Mucosa of gallbladder (tissue), 1 donor: Measurements from ENCODE around the gene MYO10. TPM values are rescaled to one million over a fixed set of nuclear protein-coding genes. Genes with fewer than 3 reads are reported as not detected.
"Not testable (repeated sequence)": the region's sequence is repeated elsewhere in the genome, so short reads cannot be mapped to it uniquely, and the experiment has no call there.

ENCODE experiments used
- DNase-seq: peaks from one replicate; pipeline ENCODE4 v3.0.0-alpha.2; 2020; ENCODE audit warnings: low spot score
- total RNA-seq: library from RNA; stranded (reverse); gene quantifications from one replicate; pipeline ENCODE4 v1.2.1, GENCODE V29; 2021
- donor health status: DM: no; HTN: no; CAD: no.

Gene MYO10
- total RNA-seq, 1 donor from 2014 or later: 16.2 TPM

- DNase-seq: no peak
Observed at GRCh38 chr5:16784088-16784487, 152.0 kb downstream of the MYO10 start.

GRCh38 chr5:16781828-16782626 is 154.1 kb downstream of the MYO10 start:
- DNase-seq: no peak

GRCh38 chr5:16780325-16780724 is 155.8 kb downstream of the MYO10 start:
- DNase-seq: no peak

- DNase-seq: no peak
Observed at GRCh38 chr5:16777432-16777831, 158.7 kb downstream of the MYO10 start.

GRCh38 chr5:16776611-16777251 is 159.4 kb downstream of the MYO10 start:
- no peak for DNase-seq

- no peak for DNase-seq
Observed at GRCh38 chr5:16774806-16775205, 161.3 kb downstream of the MYO10 start.

- DNase-seq: no peak
Observed at GRCh38 chr5:16773991-16774390, 162.1 kb downstream of the MYO10 start.

GRCh38 chr5:16772556-16772955 is 163.5 kb downstream of the MYO10 start:
- no peak for DNase-seq

GRCh38 chr5:16768184-16768583 is 167.9 kb downstream of the MYO10 start:
- DNase-seq: no peak

GRCh38 chr5:16763211-16763610 is 172.9 kb downstream of the MYO10 start:
- DNase-seq: no peak

- no peak for DNase-seq
Observed at GRCh38 chr5:16759147-16759773, 176.8 kb downstream of the MYO10 start.

- DNase-seq: no peak
Observed at GRCh38 chr5:16757989-16758501, 178.0 kb downstream of the MYO10 start.

GRCh38 chr5:16757577-16757976 is 178.5 kb downstream of the MYO10 start:
- DNase-seq: not testable (repeated sequence)

- no peak for DNase-seq
Observed at GRCh38 chr5:16757146-16757545, 178.9 kb downstream of the MYO10 start.

- DNase-seq: no peak
Observed at GRCh38 chr5:16756692-16757091, 179.4 kb downstream of the MYO10 start.

GRCh38 chr5:16755641-16756040 is 180.4 kb downstream of the MYO10 start:
- DNase-seq: no peak

- DNase-seq: no peak
Observed at GRCh38 chr5:16754601-16755000, 181.5 kb downstream of the MYO10 start.

GRCh38 chr5:16754086-16754485 is 182.0 kb downstream of the MYO10 start:
- DNase-seq: no peak

GRCh38 chr5:16750445-16750844 is 185.6 kb downstream of the MYO10 start:
- no peak for DNase-seq

GRCh38 chr5:16749626-16750025 is 186.5 kb downstream of the MYO10 start:
- no peak for DNase-seq

GRCh38 chr5:16744164-16744880 is 191.8 kb downstream of the MYO10 start:
- DNase-seq: no peak

GRCh38 chr5:16742938-16743337 is 193.2 kb downstream of the MYO10 start:
- no peak for DNase-seq
